Hippocampal formation (tissue), 2 donors: Measurements from ENCODE around the gene YPEL4.
"Not testable (repeated sequence)": the region's sequence is repeated elsewhere in the genome, so short reads cannot be mapped to it uniquely, and the experiment has no call there.

ENCODE experiments used
- DNase-seq, 2 donors: peaks; one replicate each; lab custom pipeline; 2025; lab: John Stamatoyannopoulos, UW

YPEL4 gene, protein sequence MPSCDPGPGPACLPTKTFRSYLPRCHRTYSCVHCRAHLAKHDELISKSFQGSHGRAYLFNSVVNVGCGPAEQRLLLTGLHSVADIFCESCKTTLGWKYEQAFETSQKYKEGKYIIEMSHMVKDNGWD

DNA sequence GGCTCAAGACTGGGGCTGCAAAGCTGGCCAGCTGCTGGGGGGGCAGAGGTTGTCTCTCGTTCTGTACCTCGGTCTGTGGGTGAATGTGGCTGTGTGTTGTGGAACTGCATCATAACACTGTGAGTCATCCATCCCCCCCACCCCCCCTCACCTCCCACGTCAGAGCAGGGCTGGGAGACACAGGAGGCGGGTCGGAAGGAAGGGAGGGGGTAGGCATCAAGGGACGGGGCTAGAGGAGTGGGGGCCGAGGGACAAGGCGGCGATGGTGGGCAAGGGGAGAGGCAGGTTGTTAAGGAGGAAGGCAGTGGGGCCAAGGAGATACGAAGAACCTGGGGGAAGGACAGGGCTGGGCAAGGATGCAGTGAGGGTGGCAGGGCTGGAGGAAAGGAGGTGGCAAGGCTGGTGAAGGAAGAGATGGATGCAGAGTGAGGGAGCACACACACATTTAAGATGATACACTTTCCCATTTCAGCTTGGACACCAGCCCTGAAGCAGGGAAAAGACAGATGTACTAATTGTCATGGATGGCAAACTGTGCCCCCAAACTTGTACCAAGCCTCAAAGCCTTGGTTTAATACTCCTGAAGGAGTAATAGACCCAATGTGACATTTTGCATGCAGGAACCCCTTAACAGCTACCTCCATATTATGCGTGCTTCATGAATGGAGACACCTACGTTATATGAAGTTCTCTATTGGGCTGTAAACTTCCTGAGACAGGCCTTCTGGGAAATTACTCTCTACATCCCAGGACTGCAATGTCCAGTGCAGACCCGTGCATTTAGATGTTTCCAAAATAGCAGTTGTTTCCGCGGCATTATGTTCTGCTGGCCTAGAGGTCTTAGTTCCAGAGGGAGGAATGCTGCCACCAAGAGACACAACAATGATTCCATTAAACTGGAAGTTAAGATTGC, at the start of gene YPEL4:
Gene YPEL4, minus strand, starts transcription at position 87 of the 913 bp plus-strand sequence. CDS start 2,805 bp downstream, outside the sequence.
- peak; percentile 73 to 78 for DNase-seq

- DNase-seq, result no peak
Observed at GRCh38 chr11:57698843-57699365, 49.2 kb upstream of the YPEL4 start.

- DNase-seq, result not testable (repeated sequence)
Observed at GRCh38 chr11:57690474-57690873, 40.8 kb upstream of the YPEL4 start.

DNA sequence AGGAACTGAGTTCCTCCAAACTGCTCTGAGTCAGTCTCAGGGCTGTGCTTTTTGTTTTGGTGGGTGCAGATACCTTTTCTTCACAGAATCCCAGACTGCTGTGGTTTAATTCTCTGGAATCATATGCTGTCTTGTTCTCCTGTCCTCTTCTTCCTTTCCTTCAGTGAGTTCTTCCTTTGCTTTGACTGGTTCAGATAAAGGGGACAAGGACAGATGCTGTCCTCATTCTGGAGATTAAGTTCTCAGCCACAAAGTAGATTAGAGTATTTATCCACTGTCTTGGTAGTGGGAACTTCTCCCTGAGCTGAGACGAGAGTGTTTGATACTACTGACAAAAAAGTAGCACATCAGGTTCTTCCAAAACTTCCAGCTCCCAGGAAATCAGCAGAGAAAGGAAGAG, 31.5 kb upstream of the YPEL4 start:
- DNase-seq, result no peak

DNA sequence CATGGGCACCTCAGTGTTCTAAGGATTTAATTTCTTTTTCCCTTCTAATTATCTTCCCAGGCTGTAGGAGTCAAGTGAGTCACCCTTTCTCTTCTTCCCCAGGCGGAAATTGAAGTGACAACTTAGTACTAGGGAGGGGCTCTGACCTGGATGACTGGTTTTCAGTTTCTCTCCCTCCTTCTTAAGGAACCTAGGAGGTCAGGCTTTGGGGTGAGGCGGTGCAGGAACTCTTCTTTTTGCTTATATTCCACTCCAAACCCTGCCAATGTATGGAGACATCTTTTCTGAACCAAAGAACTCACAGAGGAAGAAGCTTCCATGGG, 30.8 kb upstream of the YPEL4 start:
- DNase-seq, result no peak

DNA sequence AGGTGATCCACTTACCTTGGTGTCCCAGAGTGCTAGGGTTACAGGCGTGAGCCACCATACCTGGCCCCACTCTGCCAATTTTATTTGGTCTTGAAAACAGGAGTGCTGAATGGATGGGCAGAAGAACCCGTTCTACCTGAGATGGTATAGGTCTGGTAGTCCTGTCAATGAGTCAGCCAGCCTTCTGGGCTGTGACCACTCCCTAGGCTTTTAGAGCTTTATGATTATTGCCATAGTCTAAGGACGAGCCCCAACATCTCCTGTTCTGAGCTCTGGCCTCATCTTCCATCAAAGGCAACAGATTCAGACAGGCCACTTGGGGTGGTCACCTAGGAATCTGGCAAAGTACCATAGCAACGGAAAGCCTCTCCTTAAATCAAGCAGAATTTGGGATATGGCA, 29.7 kb upstream of the YPEL4 start:
- DNase-seq, result no peak

- DNase-seq, result no peak
Observed at GRCh38 chr11:57675176-57675941, 25.6 kb upstream of the YPEL4 start.

DNA sequence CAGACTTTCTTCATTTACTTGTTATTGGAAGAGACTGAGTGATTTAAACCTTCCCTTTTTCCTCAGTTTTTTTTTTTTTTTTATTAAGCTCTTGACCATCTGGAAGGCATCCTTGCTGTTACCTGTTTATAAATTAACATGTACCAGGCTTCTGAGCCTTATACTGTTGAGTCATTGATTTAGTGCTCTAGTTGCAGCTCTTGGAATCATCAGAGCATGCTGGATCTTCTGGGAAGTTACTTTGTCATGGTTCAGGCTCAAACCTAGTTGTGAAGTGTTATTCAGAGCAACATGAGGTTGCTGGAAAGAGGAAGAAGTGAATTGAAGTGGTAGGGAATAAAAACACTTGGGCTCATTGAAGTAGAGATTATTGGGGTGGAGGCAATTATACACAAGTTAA, 24.5 kb upstream of the YPEL4 start:
- DNase-seq, result no peak

- no peak for DNase-seq
Observed at GRCh38 chr11:57668434-57668782, 18.7 kb upstream of the YPEL4 start.

DNA sequence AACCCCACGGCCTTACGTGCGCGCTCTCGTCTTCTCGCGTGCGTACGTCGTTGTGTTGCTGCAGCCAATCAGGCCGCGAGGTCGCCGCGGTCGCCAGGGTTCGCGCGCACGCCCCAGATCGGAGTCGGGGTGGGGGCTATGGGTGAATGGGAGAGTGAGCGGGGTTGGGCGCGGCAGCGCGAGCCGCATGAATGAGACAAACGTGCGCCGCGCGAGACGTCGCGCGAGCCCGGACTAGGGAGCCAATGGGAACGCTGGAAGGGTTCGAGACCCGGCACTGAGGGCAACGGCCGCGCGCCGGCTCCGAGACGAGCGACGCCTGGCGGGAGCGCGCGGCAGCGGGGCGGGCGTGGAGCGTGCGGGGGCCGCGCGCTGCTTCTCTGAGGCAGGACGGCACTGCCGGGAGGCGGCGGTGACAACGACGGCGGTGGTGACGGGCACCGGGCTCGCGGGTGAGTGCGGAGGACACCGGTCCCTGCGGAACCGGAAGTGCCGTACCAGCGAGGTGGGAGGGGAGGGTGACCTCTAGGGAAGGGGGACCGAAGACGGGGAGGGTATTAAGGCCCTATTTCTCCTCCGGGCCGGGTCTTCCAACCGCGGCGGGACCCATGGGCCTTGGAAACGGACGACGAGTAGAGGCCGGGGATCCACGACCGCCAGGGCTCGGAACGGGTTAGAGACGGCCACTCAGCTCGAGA, 18.2 kb upstream of the YPEL4 start, which contains the start of gene ZDHHC5:
Gene ZDHHC5, plus strand, starts transcription at position 379 of the 698 bp plus-strand sequence. CDS start 4,977 bp downstream, outside the sequence.
- peak; percentile 98 to 99 for DNase-seq

- DNase-seq, result peak; percentile 98 to 99
Observed at GRCh38 chr11:57667117-57667735, 17.5 kb upstream of the YPEL4 start.

DNA sequence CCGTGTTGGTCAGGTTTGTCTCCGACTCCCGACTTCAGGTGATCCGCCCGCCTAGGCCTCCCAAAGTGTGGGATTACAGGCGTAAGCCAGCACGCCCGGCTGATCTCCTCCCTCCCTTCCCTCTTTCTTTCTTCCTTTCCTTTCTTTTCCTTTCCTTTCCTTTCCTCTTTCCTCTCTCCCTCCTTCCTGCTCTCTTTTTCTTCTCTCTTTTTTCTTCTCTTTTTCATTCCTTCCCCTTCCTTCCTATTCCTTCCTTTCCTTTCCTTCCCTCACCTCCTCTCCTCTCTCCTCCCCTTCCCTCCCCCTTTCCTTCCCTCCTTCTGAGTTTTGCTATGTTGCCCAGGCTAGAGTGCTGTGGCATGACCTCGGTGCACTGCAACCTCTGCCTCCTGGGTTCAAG, 14.3 kb upstream of the YPEL4 start:
- no peak for DNase-seq

- DNase-seq, result no peak
Observed at GRCh38 chr11:57662893-57663292, 13.2 kb upstream of the YPEL4 start.

- DNase-seq, result no peak
Observed at GRCh38 chr11:57659669-57660068, 10.0 kb upstream of the YPEL4 start.

DNA sequence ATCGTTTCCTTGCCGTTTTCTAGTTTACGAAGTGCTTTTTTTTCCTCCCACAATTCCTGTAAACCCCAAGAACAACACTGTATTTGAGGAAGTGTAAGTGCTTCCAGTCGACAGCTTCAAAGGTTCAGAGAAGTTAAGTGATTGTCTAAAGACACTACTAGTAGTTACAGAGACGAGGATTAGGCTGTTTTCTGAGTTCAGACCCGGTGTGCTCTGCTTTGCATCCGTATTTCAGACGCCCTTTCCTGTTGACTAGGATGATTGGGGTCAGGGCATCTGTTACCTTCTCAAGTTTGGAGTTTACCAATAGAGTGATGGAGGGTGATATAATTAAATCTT, 8.3 kb upstream of the YPEL4 start:
- no peak for DNase-seq

DNA sequence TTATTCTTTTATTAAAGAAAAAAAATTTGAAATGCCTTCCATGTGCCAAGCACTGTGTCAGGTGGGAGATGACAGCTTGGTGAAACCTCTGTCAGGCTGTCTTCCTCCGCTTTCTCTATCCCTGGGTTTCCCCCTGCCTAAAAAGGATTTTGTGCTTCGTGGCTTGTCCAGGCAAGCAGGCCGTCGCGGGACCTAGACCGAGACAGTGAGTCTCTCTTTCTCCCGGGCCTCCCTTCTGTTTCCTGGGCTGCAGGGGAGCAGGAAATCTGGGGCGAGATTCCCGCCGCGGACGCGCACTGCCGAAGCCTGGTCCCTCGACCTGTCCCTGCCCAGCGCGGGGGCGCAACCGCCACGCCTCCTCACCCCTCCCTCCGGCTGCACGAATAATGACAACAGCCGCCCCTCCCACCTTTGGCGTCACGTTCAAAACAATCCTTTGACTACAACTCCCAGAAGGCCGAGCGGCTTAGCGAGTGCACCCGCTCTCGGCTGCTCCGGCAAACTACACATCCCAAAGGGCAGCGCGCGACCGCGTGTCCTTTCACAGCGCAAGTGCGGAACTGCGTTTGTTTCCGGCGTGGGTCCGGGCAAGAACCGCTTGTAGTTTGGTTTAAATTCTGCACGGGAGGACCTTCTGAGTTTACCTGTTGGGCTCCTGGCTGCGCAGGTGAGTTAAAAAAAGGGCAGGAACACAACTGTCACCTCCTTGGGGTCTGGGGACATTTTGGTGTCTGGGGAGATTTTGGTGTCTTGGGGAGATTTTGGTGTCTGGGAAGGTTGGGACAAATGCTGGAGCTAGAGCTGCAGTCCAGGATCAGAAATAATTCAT, 7.7 kb upstream of the YPEL4 start, which contains the start of gene CLP1:
Gene CLP1, plus strand, starts transcription at position 569 of the 829 bp plus-strand sequence. CDS start 1,715 bp downstream, outside the sequence.
- DNase-seq, result peak; percentile 99 to 100

DNA sequence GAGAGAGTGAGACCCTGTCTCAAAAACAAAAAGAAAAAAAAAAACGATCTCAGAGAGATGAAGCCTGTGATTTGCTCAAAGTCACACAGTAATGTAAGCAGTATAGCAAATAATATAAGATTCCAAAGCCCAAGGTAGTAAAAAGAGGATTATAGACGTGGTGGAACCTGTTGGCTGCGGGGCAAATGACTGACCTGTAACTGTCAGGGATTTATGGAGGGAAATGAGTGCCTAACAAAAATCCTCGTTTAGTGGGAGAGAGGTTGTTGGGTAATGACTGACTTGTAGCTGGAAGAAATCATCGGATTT, 7.1 kb upstream of the YPEL4 start:
- DNase-seq, result no peak

- no peak for DNase-seq
Observed at GRCh38 chr11:57653163-57653562, 3.5 kb upstream of the YPEL4 start.

GRCh38 chr11:57652662-57653061, 3.0 kb upstream of the YPEL4 start:
- no peak for DNase-seq

GRCh38 chr11:57652230-57652629, 2.5 kb upstream of the YPEL4 start:
- not testable (repeated sequence) for DNase-seq

DNA sequence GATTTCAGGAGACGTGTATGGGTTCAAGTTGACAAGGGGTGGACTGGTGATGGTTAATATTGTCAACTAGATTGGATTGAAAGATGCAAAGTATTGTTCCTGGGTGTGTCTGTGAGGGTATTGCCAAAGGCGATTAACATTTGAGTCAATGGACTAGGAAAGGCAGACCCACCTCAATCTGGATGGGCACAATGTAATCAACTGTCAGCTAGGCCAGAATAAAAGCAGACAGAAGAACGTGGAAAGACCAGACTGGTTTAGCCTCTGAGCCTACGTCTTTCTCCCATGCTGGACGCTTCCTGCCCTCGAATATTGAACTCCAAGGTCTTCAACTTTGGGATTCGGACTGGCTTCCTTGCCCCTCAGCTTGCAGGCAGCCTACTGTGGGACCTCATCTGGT, 1.7 kb upstream of the YPEL4 start:
- DNase-seq, result no peak
